ENCODE results near the gene PRDX3.
"Not testable (repeated sequence)": the region's sequence is repeated elsewhere in the genome, so short reads cannot be mapped to it uniquely, and the experiment has no call there.

Gene PRDX3

DNA sequence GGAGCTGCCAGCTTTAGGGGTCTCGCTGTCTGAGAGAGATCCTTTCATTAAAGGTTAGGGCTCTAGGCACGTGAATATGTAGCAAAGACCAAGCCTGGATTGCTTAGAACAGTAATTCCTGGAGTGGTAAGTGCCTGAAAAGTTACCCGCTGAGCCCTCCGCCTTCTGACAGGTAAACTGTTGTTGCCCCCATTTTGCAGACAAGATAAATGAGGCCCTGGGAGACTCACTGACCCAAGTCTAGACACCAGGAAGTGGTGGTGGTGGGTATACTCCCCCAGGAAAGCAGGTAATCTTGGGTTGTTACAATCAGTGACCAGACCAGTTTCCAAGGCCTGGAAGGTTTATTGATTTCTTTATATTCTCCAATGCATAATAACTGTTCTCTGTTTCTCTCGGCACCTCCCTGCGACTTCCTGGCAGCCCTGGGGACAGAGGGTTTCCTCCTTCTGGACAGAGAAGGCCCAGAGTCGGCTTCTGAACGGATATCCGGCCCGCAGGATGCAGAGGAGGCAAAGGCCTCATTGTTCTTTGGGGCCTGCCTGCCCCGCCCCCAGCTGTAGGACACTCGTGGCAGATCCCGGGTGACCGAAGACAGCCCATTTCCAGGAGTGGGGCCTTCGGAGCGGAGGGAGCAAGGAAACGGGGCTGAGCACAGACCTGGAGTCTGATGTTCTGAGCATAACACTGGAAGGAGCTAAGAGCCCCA, 27.4 kb upstream of the PRDX3 start:
- DNase-seq = no peak

DNA sequence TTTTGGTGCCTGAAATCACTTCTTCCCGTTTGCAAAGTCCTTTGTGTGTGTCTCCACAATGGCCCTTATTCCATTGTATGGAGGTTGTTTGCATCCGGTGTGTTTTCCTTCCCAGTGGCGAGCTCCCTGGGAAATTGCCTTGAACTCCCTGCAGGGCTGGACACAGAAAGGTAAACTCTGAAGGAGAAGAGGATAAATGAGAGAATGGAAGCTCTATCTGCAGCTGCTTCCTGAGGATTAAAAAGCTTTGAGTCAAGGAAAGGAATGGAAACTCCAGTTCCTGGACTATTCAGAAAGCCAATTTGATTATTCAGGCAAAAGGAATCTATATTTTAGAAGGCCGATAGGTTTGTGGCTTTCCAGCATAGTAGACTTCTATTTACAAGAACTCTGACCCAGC, 24.4 kb upstream of the PRDX3 start:
- no peak for DNase-seq

DNA sequence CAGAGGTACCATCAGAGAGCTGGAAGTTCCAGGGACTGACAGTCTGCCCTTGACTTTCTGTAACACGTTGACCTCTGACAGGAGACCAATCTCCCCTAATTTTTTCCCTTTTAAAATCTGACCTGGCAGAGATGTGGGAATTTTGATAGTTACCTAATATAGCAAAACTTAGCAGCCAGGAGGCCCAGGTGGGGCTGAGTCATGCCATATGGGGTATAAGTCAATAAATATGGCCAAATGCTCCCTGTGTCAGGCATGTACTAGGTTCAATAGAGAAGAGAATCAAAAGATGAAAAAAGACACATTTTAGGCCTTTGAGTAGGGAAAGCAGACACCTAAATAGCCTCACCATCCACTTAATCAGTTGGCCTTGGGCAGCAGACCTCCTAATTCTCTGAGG, 22.6 kb upstream of the PRDX3 start:
- DNase-seq = no peak

DNA sequence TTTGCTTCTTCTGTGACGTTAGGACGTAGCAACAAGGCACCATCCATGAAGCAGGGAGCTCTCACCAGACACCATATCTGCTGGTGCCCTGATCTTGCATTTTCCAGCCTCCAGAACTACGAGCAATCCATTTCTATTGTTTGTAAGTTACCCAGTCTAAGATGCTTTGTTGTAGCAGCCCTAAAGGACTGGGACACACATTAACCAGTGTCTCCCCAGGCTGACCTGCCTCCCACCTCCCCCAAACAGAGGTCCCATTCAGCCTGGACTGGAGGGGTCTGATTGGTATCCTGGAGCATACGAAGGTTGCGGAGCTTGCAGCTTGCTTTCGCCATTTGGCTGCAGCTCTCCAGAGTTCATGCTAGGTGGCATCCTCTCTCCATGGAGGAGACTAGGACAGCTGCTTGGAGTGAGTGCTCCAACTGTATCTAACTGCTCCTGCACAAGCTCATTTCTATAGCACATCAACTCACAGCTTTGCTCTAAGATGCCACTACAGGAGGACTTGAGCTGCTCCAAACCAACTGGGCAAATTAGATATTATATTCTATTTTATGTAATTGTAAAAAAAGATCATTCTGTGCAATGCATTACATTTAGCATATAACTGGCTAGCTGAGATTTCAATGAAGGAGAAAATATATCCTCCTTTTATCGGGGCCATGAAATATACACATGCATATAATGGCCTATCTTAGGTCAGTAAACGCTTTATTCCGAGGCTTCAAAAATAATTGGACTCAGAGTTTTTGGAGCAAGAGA, 20.8 kb upstream of the PRDX3 start:
- no peak for DNase-seq

DNA sequence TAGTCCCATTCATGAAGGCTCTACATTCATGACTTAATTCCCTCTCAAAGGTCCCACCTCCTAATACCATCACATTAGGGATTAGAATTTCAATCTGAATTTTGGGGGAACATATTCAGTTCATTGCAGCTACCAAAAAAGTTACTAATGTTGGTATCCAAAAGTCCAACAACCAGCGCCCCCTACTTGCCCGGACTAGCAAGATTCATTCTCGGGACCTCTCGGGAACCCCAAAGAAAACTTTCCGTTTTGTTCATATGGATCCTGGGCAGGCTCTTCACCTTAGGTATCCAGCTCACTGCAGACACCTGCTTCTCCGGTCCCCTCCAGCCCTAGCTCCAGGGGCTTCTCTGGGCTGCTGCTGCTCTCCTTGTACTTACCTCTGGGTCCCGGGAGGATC, 19.8 kb upstream of the PRDX3 start:
- DNase-seq = no peak

DNA sequence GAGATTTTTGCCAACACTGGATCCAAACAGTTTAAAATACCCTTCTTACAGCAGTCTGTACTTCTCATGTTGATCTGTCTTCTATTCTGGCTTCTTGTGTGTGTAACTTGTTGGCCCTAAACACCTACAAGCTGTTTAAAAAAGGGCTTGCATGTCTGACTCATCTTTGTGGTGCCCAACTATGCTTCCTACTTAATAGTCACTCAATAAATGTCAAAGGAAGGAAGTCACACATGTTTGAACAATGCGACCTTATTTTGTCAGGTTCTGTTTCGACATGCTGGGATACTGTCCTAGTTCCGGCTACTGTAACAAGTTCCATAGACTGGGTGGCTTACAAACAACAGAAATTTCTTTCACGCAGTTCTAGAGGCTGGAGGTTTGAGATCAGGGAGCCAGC, 19.3 kb upstream of the PRDX3 start:
- DNase-seq = no peak

DNA sequence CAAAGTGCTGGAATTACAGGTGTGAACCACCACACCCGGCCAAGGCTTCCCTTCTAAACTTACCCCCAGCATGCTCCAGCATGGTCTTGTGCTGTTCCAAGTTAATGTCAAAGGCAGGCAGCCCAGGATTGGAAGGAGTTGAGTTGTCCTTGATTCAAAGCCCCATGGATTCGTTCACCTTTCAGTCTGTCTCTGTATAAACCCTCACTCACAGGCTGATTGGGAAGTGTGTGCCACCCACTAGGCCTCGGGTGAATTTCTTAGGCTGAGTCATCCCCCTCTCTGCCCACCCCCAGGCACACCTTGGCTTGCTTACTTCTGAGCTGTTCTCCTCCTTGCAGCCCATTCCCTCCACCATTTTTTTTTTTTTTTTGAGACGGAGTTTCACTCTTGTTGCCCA, 13.3 kb upstream of the PRDX3 start:
- DNase-seq = no peak

DNA sequence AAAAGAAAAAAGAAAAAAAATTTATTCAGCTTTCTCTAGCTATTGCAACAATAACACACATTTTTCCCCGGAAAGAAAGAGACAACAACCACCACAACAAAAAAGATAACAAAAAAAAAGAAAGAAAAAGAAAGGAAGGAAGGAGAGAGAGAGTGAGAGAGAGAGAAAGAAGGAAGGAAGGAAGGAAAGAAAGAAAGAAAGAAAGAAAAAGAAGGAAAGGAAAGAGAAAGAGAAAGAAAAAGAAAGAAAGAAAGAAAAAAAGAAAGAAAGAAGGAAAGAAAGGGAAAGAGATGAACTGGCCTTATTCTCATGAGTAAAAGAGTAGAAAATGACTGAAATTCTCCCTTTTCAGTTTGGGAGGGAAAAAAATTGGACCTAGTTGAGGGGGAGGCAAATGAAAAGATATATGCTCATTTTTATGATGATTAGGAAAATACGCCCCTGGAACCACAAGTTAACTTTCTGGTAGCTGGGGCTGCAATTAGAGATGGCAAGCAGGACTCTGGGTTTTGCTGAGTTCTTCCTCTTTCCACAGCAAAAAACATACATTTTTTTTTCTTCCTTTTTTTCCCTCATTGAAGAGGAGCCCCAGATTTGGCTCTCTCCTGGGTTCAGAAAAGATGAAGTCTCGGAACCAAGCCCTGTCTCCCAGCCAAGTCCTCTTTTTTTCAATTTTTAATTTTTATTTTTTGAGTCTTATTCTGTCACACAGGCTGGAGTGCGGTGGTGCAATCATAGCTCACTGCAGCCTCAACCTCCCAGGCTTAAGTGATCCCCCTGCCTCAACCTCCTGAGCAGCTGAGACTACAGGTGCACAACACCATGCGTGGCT, 12.6 kb upstream of the PRDX3 start:
- DNase-seq = no peak

DNA sequence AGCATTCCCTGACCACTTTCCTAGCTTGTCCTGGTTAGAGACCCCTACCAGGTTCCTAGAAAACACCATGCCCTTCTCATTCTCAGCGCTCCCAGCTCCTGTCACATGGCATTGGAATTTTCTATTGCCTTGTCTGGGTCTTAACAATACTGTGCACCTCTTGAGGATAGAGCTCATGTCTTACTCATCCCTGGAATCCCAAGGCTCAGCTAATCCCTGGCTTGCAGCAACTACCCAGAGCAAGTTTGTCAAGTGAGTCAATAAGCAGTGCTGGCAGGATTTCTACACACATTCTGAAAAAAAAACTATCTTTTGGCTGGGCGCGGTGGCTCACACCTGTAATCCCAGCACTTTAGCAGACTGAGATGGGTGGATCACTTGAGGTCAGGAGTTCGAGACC, 11.7 kb upstream of the PRDX3 start:
- DNase-seq = no peak

DNA sequence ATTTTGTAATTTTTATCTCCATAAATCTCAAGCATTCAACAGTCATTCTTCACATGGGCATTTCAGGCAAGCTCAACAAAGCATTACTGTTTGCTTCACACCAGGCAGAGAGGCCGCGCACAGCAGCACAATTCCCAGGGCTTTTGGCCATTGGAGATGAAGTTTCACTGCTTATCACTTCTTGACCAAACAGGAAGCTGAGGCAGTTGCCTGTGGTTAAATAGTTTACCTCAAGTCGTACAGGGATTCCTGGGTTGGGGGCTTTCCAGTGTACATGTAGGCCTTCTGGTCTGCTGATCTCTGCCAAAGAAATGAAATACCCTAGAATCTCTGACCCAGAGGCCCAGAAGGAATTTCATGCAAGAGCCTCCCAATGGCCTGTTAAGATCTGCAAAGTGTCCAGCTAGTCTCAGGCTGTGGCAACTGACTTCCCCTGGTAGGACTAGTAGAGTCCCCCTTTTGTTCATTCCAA, 11.2 kb upstream of the PRDX3 start:
- no peak for DNase-seq

DNA sequence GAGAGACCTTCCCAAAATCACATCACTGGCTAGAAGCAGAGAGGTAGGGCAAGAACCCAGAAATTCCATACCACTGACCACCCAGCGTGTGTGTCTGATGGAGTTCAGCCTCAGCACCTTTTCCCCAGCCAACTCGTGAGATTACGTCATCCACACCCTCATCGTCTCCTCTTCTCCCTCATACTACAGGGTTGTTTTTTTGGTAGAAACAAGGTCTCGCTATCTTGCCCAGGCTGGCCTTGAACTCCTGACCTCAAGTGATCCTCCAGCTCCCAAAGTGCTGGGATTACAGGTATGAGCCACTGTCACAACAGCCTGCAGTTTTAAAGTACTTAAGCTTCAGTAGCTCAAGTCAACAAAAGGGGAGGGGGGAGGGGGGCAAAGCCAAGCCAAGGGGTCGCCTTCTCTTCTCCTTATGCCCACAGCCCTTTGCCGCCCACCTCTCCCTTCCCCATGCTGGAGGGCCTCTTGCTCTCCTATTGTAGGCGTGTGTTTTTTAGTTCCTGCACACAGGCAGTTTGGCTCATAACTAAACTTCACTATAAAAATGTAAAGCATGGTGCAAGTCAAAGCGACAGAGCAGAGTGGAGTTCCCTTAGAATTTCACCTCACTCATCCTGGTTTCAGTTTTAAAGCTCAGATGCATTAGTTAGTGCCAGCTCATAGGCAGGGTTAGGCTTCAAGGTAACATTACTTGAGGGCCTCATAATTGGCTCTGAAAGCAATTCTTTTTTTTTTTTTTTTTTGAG, 5.2 kb upstream of the PRDX3 start:
- DNase-seq = no peak

DNA sequence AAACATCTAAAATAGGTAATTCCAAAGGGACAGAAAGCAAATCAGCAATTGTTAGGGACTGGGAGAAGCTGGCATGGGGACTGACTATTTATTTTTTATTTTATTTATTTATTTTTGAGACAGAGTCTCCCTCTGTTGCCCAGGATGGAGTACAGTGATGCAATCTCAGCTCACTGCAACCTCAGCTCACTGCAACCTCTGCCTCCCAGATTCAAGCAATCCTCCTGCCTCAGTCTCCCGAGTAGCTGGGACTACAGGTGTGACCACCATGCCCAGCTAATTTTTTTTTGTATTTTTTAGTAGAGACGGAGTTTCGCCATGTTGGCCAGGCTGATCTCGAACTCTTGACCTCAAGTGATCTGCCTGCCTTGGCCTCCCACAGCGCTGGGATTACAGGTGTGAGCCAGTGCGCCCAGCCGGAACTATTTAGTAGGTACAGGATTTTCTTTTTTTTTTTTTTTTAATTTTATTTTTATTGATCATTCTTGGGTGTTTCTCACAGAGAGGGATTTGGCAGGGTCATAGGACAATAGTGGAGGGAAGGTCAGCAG, 2.3 kb upstream of the PRDX3 start:
- not testable (repeated sequence) for DNase-seq

DNA sequence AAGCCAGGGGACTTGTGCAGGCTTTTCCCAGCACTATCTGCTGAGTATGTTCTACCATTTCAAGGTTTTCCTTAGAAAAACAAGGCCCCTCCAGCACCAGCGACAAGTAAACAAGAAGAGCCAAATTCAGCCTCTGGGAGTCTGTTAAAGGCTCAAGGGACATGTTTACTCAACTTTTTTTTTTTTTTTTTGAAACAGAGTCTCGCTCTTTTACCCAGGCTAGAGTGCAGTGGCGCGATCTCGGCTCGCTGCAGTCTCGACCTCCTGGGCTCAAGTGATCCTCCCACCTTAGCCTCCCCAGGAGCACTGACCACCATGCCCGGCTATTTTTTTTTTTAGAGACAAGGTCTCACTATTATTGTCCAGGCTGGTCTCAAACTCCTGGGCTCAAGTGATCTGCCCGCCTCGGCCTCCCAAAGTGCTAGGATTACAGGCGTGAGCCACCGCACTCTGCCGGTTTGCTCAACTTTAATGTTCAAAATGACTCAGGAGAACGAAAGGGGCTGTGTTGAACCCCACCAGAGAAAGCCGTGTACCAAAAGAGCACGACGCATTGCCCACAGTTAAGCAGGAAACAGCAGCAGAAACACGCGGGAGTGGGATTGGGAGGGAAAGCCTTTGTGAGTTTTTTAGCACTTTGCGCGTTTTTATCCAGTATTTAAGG, 772 bp downstream of the PRDX3 start:
- DNase-seq = no peak

DNA sequence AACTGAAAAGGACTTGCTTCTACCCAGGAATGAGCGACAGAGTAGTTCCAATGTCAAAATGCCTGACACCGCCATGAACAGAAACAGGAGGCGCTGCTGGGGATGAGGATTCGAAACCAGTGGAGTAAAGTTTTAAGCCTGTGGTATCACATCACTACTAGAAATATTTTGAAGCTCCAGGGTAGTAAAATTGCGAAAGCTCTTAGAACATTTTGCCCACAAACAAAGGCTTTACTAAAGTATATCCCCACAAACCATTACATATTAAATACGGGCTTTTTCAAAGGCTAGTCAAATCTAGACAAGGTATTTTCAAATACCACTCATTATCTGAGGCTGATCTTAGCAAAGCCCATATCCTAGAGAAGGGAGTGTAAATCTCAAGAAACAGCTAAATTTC, 2.4 kb downstream of the PRDX3 start:
- DNase-seq = no peak

DNA sequence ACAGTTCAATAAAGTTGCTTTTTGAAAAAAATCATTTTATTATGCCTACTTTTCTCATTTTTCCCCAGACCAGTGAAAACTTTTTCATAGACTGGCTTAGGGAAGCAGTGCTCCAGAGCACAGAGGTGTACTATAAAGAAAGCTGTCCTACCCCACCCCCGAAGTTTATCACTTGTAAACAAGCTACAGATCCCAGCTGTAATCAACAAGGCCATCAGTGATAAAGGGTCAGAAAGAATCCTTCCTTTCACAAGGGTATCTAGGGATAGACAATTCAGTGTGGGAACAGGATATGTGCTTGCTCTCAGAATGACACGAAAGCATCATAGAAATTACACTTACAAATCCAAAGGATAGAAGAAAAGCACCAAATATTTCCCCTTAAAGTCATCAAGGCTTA, 4.5 kb downstream of the PRDX3 start:
- DNase-seq = no peak

DNA sequence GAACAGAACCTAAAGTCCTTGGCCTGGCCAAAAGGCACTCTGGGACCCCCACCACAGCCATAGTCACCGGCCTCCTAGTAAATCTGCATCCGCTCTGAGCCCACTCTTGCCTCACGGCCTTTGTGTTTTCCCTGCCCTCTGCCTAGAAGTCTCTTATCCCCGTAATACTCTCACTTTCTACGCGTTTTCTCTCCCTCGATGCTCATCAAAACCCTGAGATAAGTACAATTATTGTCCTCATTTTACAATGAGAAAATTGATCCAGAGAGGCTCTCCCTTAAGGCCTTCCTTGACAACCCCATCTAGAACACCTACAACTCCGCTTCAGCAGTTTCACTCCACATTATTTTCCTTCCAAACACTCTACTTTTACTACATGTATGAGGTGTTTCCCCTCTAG, 11.6 kb downstream of the PRDX3 start:
- no peak for DNase-seq

DNA sequence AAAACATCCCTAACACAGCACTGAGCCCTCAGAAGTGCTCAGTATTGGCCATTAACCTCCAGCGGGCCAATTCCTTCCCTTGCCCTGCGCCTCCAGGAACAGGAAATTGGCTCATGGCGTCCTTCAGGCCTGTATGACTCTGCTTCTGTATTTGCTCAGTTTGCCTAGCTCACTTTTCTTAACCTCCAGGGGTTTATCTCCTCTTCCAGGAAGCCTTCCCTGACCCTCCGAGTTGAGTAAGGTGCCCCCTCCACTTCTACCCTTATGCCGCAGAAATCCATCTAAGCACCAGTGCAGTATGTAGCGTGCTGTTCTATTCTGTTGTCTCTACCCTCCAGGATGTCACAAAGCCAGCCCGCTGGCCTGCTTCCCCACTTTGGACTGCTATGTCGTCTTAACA, 12.0 kb downstream of the PRDX3 start:
- no peak for DNase-seq

DNA sequence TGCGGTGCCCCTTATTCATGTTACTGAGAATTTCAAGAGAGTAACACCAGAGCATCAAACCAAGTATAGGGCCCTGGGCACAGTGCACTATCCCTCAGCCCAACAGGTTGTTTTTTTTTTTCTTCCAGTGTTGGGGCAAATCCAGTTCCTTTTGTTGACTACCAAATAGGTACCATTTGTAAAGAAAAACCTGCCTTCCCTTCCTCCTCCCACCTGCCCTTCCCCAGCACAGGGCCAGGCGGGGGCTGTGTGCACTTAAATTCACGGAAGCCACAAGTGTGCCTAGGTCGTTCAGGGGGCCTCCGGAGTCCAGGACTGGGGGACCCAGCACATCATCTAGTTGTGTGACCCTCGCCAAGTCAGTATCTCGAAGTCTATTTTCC, 12.5 kb downstream of the PRDX3 start:
- no peak for DNase-seq

DNA sequence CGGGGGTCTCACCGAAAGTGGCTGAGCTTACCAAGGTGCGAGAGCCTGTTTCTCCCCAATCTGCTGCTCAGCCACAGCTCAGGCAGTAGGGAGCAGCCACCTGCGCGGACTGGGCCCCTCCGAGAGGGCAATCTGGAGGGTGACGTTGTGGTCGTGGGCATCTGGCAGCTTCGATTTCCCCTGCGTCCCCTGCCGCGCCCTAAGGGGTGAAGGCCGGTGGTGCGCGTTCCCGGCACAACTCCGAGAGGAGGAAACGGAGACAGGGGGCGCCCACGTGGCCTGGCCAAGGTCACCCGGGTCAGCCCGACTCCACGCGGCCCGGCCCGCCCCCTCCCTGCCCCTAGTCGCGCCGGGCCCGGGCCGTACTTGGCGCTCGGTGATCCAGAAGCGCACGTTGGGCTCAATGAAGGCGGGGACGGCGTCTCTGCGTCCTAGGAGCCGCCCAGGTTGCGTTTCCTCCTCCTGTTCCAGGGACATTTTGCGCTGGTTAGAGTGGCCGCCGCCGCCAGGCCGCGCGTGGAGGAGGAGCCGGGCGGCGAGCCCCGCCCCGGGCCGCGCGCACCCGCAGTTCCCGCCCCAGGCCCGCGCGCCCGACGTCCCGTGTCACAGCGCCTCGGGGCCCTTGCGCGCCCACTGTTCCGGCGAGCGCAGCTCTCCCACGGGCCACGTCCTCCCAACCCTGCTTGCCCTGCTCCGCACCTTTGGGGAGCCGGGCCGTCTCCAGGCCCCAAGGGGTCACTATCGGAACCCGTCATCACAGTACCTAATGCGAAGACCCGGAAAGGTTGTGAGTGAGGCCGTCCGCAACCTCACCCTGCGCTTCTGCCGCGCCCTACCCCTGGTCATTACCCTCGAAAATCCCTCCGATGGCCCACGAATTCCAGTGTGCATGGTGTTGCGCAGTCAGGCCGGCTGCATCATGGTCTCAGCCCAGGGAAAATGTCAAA, 13.2 kb downstream of the PRDX3 start, which contains the start of gene SFXN4:
Gene SFXN4 (minus strand): TSS at position 544 of the 947 bp plus-strand sequence. CDS start 67 bp downstream, at position 477.
- DNase-seq = no peak

DNA sequence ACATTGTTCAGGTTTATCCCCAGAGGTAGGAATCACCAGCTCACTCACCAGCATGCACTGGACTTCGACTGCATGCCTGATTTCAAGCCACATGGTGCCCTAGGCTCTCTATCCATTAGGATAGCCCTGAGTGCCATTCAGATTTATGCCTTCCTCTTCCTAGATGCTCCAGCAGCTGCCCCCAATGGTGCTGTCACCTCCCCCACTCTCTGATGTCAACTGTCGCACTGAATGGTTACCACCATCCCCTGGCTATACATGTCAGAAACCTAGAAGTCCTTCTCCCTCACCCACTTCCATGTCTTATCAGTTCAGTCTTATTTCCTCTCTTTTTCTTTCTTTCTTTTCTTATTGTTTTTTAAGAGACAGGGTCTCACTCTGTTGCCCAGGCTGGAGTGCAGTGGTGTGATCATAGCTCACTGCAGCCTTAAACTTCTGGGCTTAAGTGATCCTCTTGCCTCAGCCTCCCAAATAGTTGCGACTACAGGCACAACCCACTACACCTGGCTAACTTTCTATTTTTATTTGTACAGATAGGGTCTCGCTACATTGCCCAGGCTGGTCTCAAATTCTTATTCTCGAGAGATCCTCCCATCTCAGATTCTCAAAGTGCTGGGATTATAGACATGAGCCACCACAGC, 16.0 kb downstream of the PRDX3 start:
- no peak for DNase-seq
